ENCODE results near the gene MAP2.

Gene MAP2

DNA sequence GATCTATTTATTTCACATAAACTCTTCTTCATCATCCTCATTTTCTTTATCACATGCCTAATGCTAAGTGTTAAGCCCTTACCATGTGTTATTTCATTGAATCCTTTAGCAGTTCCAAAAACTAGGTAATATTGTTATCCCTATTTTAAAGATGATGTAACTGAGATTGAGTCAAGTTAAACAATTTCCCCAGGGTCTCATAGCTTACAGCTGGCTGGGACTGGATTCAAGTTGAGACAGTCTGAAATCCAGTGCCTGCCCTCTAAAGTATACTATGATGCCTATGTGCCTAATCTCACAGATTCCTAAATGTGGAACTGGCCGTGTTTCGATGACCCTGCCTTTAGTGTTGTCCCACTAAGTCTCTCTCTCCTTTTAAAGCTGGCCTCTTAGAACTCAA lies 108.5 kb downstream of the MAP2 start:
- no peak for DNase-seq (ENCODE audit: low spot score)

DNA sequence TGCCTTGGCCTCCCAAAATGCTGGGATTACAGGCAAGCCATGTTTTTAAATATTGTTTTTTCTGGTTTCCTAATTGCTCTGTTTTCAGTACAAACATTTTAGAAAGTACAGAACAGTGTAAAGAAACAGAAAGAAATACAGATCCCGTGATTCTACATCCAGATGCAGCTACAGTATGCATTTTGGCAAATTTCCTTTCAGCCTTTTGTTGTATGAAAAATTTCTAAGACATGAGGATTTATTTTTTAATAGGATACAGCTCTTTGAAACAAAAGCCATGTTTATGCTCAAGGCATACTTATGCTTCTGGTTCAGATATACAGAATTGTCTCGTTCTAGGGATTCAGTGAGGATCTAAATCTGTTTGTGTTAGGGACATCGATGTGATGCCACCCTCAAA lies 109.5 kb downstream of the MAP2 start:
- DNase-seq (ENCODE audit: low spot score), result no peak

- no peak for DNase-seq (ENCODE audit: low spot score)
Measured at GRCh38 chr2:209534228-209534627, 110.4 kb downstream of the MAP2 start.

- DNase-seq (ENCODE audit: low spot score), result no peak
Measured at GRCh38 chr2:209536363-209536762, 112.5 kb downstream of the MAP2 start.

GRCh38 chr2:209547726-209548125 lies 123.9 kb downstream of the MAP2 start:
- no peak for DNase-seq (ENCODE audit: low spot score)

- DNase-seq (ENCODE audit: low spot score), result no peak
Measured at GRCh38 chr2:209549589-209549988, 125.7 kb downstream of the MAP2 start.

GRCh38 chr2:209553913-209554312 lies 130.1 kb downstream of the MAP2 start:
- DNase-seq (ENCODE audit: low spot score), result no peak

DNA sequence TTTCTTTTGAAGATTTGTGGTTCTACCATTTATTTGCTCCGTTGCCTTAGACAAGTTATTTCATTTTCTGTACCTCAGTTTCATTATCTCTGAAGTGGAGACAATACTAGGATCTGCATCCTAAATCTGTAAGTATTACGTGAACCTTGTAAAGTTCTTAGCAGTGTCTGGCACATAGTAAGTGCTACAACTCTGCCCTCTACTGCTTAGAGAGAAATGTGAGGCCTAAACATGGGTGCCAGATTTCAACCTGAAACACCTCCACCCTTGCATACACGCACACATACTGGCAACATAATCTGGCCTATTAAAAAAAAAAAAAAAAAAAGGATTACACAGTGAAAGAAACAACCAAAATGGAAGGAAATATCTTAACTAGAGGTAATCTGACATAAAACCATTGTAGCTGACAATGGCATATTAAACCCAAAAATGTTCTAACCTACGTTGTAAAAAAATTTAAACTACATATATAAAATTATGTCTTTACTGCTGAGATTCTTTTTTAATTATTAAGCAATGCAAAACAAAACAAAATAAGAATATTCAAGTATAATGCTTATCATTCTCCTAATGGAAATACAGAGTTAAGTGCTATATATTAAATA lies 132.6 kb downstream of the MAP2 start:
- no peak for DNase-seq (ENCODE audit: low spot score)

GRCh38 chr2:209560911-209561310 lies 137.1 kb downstream of the MAP2 start:
- DNase-seq (ENCODE audit: low spot score), result no peak

GRCh38 chr2:209563453-209563852 lies 139.6 kb downstream of the MAP2 start:
- DNase-seq (ENCODE audit: low spot score), result no peak

GRCh38 chr2:209564816-209565215 lies 141.0 kb downstream of the MAP2 start:
- DNase-seq (ENCODE audit: low spot score), result no peak

DNA sequence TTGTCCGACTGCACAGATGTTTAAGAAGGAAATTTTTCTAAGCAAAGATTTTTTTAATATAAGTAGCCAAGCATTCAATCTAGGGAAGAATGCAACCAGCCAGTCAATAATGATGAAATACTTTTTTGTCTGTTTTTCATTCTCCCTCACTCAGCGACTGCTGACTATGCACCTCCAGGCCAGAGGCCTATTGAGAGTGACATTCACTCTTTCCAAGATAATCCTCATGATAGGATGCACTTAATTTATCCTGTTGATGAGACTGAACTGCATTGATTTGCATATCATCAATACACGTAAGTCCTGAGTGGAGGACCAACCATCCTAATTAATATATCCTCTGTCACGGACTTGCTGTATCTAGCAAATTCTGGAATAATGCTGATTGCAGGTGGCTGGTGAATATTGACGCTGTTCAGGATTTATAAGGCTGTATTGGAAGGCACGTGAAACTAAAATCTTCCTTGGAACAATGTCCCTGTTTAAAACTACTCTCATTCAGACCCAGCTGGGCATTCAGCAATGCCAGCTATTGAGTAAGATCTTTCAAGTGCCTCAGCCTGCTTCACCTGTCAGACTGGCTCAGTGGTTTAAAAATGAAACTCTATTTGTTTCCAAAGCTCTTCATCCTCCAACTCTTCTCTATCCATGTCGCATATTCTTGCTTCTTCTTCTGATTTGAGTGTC lies 142.2 kb downstream of the MAP2 start:
- DNase-seq (ENCODE audit: low spot score), result no peak

GRCh38 chr2:209570194-209570593 lies 146.3 kb downstream of the MAP2 start:
- DNase-seq (ENCODE audit: low spot score), result no peak

- no peak for DNase-seq (ENCODE audit: low spot score)
Measured at GRCh38 chr2:209574515-209574914, 150.7 kb downstream of the MAP2 start.

DNA sequence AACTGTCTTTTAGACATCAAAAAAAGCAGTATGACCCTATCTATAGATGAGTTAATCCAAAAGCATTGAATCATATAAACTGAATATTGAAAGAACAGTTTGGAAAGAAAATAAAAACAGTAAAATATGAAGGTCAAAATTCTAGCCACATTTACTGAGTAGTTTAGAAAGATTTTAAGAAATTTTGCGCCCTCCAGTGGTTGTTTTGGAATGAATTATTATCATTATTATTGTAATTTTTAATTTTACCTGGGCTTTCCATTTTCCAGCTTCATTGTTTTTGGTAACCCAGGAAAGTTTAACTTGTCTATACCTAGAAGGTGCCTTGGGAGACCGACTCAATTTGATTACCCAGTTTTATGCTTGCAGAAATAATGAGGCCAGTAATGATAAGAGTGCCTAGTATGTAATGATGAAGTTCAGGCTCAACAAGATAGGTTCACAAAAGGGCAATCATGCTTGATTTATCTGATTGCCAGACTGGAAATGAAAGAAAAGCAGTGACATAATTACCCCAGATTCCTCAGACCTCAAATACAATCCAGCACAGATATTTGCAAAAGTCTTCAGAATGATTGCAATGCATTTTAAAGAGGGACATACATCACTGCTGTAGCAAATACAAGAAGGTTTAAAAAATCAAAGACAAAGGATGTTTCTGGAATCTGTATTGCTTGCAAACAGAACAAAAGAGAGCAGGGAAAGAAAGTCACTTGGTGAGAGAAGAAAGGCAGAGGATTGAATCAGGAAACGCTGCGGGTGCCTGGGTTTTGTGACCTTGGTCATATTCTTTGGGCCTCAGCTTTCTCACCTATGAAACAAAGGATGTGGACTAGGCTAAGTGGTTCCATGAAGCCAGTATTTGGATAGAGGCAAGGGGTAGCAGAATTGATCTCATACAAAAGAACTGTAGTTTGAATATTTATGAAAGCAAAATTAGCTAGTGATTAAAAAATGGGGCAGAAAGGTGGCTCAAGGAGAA lies 153.8 kb downstream of the MAP2 start:
- no peak for DNase-seq (ENCODE audit: low spot score)

DNA sequence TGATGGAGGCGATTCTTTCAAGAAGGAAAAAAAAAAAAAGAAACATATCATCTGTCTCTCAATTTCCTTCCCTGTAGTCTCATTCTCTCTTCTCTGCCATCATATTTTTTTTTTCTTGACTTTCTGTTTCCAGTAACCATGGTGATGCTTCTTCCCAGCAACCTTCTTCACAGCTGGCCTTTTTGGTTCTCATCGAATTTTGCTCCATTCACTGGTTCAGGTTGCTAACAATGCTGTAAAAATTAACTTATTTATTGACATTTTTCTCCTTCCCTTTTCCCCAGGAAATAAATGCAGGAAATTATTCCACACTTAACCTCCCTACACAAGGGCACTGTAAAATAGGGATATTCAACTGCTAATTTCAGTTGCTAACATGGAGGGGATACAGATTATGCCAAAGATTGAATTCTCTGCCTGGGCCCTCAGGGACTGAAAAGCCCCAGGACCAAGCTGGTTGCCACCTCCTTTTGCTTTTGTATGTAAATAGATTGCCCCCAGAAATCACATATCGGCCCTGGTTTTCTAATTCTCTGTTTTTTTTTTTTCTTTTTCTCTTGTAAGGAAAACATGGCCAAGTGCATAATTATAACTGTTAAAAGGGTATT lies 154.7 kb downstream of the MAP2 start:
- DNase-seq (ENCODE audit: low spot score), result no peak

DNA sequence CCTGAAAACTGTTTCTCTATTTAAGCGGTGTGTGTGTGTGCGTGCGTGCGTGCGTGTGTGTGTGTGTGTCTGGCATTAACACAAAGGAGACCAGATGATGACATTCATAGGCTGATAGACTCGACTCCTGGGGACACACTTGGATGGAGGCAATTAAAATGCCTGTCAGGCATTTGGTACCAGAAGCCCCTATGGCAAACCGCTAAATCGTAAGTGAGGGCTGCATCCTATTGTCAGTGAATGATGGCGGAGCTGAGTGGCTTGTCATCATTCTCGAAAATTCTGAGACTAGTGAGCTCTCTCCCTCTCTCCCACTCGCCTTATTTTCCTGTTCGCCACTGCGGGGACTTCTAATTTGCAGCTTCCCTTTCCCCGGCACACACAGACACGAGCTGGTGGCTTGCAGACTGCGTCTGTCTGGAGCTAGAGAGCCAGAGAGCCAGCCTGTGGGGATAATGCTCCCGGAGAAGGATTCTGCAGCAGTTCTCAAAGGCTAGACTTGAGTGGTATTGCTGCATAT lies 155.4 kb downstream of the MAP2 start:
- no peak for DNase-seq (ENCODE audit: low spot score)

DNA sequence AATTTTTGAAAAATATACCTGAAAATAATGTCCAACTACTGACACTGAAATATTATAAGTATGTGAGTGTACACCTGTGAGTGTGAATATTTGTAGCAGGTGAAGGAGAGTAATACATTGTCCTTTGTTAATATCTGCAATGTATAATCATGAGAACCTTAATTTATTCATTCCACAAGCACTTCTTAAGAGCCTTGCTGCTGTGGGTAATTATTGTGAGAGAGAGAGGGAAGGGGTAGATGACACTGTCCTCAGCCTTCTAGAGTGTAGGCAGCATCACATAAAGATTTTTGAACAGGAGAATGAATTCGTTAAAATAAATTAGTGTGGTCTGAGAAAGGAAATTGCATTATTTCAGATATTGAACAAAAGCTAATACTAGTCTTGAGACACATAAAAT lies 157.2 kb downstream of the MAP2 start:
- no peak for DNase-seq (ENCODE audit: low spot score)

DNA sequence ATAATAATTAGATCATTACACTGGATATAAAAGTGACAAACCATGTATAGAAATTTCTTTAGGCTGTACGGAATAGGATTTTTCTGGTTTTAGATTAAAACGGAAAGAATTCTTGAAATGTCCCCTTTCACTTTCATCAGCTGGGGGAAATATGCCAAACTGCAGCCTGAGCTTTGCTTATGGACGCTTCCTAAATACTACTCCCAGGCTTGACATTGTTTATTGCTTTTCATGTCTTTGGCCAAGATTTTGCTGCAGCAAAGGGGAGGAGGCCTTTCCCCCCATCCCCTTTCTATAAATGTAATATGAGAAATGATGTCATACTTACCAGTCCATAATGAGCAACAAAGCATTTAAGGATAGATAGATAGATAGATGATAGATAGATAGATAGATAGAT lies 158.4 kb downstream of the MAP2 start:
- DNase-seq (ENCODE audit: low spot score), result no peak

GRCh38 chr2:209584472-209584871 lies 160.6 kb downstream of the MAP2 start:
- DNase-seq (ENCODE audit: low spot score), result no peak

DNA sequence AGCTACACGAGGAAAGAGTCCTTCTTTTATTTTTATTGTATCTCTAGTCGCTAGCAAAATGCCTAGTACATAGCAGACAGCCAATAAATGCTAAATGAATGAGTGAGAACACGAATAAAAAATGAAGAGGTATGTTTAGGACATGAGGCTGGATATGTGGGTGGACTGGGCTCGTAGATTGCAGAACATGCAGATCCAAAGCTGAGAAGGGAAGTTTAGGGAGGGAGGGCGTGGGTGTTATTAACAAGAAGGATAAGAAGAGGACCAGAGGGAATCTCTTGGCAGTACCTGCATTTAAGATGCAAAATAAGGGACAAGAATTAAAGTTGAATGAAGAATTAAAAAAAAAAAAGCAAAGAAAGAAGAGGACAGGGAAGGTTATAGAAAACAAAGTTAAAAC lies 161.1 kb downstream of the MAP2 start:
- DNase-seq (ENCODE audit: low spot score), result no peak

- DNase-seq (ENCODE audit: low spot score), result no peak
Measured at GRCh38 chr2:209591021-209591420, 167.2 kb downstream of the MAP2 start.
